ENCODE data around the gene EIF5A.

Gene EIF5A

DNA sequence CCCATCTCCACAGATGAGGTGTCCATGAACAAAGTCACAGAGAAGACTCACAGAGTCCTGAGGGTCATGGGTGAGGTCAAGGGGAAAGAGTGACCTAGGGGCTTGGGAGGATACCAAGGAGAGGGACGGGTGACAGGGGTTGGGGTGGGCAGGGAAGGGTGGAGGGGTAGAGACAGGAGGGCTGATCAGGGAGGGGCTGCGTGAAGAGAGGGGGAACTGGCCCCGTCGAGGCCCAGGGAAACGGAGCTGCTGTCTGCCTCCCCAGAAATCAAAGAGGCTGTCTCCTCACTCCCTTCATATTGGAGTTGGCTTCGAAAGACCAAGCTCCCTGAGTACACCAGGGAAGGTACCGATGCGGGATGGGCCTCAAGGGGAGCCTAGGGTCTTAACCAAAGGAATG is 48.1 kb downstream of the EIF5A start:
- no peak for DNase-seq (ENCODE audit: low spot score)

DNA sequence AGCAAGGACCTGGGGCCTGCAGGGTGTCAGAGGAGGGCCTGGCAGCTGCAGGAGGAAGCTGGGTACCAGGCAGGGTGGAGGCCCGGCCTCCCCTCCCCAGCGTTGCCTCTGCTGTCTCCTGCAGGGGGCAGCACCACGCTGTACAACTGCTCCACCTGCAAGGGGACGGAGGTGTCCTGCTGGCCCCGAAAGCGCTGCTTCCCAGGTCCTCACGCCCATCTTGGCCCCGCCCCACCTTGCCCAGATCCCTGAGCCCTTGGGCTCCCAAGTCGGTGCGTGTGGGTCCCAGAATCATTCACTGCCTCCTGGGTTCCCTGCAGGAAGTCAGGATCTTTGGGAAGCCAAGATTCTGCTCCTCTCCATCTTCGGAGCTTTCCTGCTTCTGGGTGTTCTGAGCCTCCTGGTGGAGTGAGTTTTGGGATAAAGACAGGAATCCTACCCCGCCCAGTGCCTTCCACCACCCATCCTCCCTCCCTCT is 48.7 kb downstream of the EIF5A start:
- peak; percentile 88 for DNase-seq (ENCODE audit: low spot score)

DNA sequence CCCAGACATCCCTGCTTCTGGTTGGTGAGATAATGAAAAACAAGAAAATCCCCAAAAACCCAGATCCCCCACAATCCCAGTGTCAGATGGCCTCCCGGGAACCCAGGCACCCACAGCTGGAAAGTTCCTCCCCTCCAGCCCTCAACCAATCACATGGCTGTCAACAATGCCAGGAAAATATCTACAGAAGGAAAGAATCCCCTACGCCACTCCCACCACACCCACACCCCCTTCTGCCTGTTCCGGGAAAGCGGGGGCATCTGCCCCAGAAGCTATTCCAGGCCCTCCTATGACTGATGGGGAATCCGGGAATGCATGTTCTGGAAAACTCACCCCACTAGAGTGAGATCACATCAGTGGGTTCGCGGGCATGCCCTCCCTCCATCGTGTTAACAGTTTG is 49.3 kb downstream of the EIF5A start:
- no peak for DNase-seq (ENCODE audit: low spot score)

DNA sequence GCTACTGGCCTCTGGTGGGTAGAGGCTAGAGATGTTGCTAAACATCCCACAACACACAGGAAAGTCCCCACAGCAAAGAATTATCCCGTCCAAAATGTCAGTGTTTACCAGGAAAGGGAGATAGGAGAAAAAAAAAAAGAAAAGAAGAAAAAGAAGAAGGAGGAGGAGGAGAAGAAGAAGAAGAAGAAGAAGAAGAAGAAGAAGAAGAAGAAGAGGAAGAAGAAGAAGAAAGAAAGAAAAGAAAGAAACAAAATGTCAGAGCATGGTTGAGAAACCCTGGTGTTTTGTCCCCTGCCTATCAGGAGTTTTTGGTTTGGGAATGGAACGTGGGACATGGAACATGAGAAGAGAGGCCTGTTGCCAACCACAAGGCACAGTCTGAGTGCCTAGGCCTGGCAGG is 50.0 kb downstream of the EIF5A start:
- DNase-seq (ENCODE audit: low spot score), result no peak

DNA sequence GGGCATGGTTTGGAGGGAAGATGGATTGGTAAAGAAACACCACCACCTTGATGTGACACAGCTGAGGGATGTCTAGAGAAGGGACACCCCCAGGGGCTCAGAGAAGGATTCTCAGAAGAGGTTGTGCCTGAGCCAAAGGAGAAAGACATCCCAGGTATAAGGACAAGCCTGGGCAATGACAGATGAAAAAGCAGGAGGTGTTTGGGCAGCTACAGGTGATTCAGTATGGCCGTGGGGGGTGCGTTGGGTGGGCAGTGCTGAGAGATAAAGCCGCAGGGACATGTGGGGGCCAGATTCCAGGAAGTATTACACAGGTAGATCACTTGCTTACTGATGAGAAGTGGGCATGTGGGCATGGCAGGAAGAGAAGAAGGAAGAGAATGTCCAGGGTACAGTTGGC is 54.5 kb downstream of the EIF5A start:
- no peak for DNase-seq (ENCODE audit: low spot score)
